Urothelium cell line (cell line): ENCODE measurements around the gene ETV7.
"Not testable (repeated sequence)": the region's sequence is repeated elsewhere in the genome, so short reads cannot be mapped to it uniquely, and the experiment has no call there.

Experiments
- DNase-seq: peaks from one replicate; pipeline ENCODE4 v3.0.0; 2011; ENCODE audit warnings: low spot score, mixed read lengths
- FAIRE-seq: peaks from 2 replicates; lab custom pipeline; 2011; peaks lifted over from hg19 to GRCh38; lab: Jason Lieb, UNC

Gene ETV7

GRCh38 chr6:36368421-36368820 lies 19.0 kb downstream of the ETV7 start:
- no peak for DNase-seq
- no peak for FAIRE-seq

GRCh38 chr6:36367743-36368142 lies 19.7 kb downstream of the ETV7 start:
- no peak for DNase-seq
- FAIRE-seq = no peak

- DNase-seq (no peak), FAIRE-seq (no peak)
Observed at GRCh38 chr6:36364669-36365479, 22.6 kb downstream of the ETV7 start.

DNA sequence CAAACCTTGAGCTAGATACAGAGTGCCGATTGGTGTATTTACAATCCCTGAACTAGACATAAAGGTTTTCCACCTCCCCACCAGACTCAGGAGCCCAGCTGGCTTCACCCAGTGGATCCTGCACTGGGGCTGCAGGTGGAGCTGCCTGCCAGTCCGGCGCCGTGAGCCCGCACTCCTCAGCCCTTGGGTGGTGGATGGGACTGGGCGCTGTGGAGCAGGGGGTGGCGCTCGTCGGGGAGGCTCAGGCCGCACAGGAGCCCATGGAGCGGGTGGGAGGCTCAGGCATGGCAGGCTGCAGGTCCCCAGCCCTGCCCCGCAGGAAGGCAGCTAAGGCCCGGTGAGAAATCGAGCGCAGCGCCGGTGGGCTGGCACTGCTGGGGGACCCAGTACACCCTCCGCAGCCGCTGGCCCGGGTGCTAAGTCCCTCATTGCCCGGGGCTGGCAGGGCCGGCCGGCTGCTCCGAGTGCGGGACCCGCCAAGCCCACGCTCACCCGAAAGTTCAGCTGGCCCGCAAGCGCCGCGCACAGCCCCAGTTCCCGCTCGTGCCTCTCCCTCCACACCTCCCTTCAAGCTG lies 23.3 kb downstream of the ETV7 start:
- FAIRE-seq, DNase-seq: not testable (repeated sequence)

- not testable (repeated sequence) for FAIRE-seq, DNase-seq
Observed at GRCh38 chr6:36363371-36363752, 24.1 kb downstream of the ETV7 start.

GRCh38 chr6:36362551-36363370 lies 24.7 kb downstream of the ETV7 start:
- FAIRE-seq (no peak), DNase-seq (no peak)

- FAIRE-seq (no peak), DNase-seq (no peak)
Observed at GRCh38 chr6:36361071-36361470, 26.4 kb downstream of the ETV7 start.

- DNase-seq (peak; percentile 83), FAIRE-seq (no peak)
Observed at GRCh38 chr6:36360241-36361054, 27.0 kb downstream of the ETV7 start.

DNA sequence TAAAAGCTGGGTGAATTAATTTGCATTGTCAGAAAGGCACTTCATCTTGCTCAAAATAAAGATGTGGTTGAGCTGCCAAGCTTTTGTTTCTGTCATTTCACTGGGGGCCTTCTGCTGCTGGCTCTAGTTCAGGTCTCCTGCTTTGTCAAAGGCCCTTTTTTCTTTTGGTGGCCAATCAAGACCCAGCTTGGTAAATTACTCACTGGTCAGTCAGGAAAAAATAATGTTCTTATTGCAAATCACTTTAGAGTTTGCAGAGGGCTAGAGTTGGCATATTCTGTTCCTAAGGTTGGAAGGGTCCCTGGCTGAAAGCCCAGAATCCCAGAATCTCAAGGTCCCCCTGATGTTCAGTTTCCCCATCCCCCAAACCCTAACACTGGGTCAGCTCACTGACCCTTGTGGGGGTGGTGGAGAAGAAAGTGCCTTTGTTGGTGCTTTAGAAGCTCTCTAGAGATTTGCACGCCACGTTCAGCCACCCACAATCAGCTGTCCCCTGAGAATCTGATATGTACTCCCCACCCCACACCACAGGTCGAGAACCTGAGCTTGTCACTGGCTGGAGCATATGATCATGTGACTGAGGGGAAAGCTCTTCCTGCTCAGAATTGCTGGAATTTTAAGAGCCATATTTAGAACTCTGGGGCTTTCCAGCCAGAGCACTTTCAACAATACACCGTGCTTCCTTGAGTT lies 29.1 kb downstream of the ETV7 start:
- FAIRE-seq (no peak), DNase-seq (no peak)

- DNase-seq (no peak), FAIRE-seq (no peak)
Observed at GRCh38 chr6:36357872-36358225, 29.6 kb downstream of the ETV7 start.

DNA sequence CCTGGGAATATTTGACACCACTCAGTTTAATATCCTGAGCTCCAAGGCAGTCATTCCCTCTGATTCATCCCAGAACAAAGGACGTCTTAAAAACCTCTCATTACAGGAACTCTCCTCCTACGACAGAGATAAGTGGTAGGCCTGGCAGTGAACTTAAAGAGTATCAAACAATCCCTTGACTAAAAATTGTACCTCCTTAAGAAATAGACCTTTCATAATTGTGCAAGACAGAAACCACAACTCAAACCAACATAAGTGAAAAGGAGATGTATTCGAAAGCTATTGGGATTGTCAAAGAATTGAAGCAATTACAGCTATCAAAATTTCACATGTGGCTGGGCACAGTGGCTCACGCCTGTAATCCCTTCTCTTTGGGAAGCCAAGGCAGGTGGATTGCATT lies 31.6 kb downstream of the ETV7 start:
- FAIRE-seq (no peak), DNase-seq (no peak)

GRCh38 chr6:36353411-36353915 lies 34.0 kb downstream of the ETV7 start:
- FAIRE-seq (no peak), DNase-seq (no peak)

DNA sequence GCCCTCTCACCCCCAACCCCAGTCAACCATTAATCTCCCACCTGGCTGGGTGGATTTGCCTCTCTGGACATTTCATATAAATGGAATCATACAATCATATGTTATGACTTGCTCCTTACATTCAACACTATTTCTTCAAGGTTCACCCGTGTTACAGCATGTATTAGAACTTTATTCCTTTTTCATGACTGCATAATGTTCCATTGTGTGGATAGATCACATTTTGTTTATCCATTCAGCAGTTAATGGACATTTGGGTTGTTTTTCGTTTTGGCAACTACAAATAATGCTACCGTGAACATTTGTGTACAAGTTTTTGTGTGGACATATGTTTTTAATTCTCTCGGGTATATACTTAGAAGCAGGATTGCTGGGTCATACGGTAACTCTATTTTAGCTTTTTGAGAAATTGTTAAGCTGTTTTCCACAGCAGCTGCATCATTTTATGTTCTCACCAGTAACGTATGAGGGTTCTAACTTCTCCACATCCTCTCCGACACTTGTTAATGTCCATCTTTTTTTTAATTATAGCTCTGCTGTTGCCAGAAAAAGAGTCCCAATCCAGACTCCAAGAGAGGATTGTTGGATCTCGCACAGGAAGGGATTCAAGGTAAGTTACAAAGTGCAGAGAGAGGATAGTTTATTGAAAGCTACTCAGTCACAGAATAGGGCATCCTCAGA lies 34.9 kb downstream of the ETV7 start:
- DNase-seq (no peak), FAIRE-seq (no peak)

DNA sequence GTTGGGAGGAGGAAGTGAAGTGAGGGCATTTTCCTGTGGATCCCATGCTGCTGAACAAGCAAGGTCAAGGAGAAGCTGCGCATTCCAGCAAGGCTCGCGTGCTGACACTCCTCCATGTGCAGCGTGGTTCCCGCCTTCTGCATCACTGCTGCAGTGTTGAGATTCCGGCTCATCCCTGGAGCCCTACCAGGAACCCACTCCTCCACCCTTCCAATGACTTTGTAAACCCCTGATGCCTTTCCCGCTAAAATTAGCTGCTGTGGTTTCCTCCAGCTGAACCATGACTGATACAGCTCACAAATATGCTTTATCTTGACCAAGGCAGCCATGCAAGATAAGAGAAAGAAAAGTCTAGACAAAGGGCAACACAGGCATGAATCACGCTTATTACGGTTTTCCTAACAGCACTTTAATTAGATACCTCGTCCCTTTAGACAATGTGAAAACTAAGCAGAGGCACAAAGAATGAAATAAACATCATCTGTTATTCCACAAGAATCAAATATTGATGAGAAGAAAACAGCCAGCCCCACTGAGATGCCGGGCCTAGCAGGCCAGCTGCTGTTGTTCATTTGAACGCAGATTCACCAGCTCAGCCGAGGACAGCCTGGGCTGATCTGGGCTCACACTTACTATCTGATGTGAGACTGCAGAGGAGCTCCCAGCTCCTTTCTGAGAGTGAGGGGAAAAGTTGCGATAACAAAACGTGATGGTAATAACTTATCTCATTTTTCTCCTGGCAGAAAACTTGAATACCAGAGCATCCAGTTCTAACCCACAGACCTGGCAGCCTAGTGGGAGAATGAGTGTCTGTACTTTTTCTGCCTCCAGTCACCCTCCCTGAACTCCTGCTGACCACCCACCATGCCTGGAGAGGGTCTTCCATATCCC lies 36.5 kb downstream of the ETV7 start:
- DNase-seq = peak; percentile 54
- peak; percentile 63 for FAIRE-seq

GRCh38 chr6:36350082-36350481 lies 37.4 kb downstream of the ETV7 start:
- DNase-seq (no peak), FAIRE-seq (no peak)

- peak; percentile 52 for DNase-seq
- no peak for FAIRE-seq
Observed at GRCh38 chr6:36349240-36349639, 38.2 kb downstream of the ETV7 start.

DNA sequence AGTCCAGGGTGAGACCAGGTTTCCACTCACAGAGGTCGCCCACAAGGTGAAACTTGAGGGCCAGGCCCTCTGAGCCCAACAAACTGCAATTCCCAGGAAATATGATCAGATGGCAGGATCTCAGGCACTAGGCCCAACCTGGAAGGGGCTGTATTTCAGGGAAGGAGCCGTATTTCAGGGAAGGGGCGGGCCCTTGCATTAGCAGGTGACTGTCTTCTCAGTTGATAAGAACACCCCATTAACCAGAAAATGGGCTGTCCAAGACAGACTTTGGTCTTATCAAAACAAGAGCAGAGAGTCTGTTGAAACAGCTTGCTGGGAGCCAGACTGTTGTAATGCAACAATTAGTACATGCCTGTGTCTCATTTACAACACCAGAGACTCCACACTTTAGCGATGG lies 39.8 kb downstream of the ETV7 start:
- DNase-seq = no peak
- no peak for FAIRE-seq

GRCh38 chr6:36346486-36347273 lies 40.8 kb downstream of the ETV7 start:
- FAIRE-seq = no peak
- DNase-seq = no peak
